HG03354 (cell line): ENCODE data around the gene CELF2.

Experiments used
- ATAC-seq: cut with Tn5 transposase; IDR thresholded peaks from one replicate; pipeline ENCODE4 v1.9.1; 2021; ENCODE audit warnings: mild to moderate bottlenecking; ENCODE audit not compliant: unreplicated experiment, poor library complexity, severe bottlenecking

CELF2 gene

DNA sequence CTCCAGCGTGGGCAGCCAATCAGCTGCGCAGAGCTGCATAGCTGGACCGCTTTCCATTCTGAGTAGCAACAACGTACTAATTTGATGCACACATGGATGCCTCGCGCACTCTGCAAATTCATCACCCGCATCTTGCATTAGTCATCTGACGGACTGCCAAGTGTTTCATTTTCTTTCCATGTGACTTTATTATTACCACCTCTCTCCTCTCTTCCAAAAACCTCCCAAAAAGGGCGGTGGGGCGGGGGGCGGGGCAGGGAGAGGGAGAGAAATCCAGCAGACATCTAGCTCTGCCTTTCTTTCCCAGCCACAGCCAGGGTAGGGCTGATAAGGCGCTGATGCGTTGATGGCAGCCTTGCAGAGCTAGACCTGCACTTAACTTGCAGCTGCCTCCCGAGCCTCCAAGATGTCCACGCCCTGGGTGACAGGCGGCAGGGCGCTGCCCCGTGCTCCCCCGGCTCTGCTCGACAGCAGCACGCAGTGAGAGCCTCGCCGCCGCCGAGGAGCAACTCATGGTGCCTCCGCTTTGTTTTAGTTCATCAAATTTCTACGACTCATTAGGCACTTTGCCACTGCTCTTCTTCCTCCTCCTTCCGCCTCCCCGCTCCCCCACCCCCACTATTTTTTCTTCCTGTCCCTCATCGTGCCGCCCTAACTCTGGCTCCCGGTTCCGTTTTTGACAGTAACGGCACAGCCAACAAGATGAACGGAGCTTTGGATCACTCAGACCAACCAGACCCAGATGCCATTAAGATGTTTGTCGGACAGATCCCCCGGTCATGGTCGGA, 147.3 kb downstream of the CELF2 start:
- ATAC-seq: peak; percentile 26

DNA sequence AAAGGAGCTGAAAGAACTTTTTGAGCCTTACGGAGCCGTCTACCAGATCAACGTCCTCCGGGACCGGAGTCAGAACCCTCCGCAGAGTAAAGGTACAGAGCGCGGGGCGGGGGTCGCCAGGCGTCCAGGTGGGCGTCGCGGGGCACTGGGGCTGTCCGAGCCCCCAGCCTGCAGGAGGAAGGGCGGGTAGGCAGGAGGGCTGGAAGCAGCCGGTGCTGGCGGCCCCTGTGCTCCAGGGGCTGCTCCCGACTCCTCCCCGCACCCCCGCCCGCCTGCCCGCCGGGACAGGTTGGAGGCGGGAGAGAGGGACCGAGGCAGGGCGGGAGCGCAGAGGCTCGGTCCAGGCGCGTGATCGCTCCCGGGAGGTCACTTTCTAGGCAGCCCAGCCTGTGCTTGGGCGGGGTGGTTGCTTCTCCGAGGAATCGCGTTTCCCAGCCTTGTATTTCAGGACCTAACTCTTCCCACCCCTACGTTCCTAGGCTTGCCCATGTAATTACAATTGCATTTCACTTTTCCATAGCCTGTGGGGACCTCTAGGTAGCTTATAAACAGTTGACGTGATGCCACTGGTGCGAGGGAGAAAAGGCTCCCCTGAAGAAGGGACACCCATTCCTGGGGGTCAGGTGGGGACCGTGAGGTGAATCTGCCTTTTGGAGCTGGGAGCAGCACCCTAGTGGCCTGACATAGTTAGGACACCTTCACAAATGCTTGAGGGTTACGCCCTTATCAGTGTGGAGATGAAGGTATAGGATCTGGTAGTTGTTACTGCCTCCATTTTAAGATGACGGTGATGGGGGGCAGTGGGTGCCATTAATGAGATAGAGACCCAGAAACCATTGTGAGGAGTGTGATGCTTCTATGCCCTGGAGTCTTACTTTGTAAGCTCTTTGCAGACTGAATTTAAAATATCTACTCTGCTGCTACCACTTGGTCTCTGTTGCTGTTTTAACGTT, 148.2 kb downstream of the CELF2 start:
- peak; percentile 70 for ATAC-seq

DNA sequence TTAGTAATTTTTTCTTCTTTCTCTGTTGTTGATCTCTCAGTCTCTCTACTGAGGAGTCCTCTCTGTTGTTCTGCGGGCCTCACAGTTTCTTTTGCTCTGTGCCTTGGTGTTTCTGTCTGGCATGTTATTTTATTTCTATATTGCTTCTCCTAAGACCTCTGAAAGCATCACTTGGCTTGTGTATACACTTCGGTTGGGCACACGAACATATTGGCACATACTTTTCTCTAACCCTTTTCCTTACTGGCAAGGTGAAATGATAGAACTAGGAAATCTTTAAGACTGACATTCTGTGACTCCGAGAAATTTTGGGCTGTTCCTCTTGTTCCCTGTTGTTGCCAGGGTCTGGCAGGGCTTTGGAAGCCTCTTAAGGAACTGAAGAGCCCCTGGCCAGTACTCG, 148.9 kb downstream of the CELF2 start:
- no peak for ATAC-seq

DNA sequence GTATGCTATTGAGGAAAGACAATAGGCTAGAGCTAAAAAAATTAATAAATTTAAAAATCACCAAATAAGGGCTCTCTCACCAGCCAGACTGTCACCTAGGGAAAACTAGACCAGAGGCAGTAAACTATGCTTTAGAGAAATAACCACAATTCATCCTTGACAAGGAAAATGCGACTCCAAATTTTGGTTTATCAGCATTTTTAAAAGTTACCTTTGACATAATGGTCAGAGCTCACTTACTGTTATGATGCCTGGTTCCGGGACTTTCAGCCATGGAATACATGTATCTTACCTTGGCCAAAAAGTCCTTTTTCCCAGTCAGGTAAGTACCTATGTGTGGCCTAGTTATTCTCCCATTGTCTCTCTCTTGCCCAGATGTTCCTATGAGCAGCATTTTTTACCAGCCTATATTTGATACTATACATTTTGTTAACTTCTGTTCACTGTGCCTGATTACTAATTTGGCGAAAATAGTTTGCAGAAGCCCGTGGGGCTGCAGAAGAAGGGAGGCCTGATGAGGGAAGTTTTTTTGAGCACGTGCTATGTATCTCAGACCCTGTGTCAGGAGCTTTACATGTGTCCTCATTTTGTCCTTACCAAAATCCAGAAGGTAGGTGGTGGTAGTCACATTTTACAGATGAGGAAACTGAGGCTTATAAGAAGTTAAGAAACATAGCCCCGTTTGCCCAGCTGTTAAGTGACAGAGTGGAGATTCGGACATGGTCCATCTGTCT, 149.7 kb downstream of the CELF2 start:
- no peak for ATAC-seq

DNA sequence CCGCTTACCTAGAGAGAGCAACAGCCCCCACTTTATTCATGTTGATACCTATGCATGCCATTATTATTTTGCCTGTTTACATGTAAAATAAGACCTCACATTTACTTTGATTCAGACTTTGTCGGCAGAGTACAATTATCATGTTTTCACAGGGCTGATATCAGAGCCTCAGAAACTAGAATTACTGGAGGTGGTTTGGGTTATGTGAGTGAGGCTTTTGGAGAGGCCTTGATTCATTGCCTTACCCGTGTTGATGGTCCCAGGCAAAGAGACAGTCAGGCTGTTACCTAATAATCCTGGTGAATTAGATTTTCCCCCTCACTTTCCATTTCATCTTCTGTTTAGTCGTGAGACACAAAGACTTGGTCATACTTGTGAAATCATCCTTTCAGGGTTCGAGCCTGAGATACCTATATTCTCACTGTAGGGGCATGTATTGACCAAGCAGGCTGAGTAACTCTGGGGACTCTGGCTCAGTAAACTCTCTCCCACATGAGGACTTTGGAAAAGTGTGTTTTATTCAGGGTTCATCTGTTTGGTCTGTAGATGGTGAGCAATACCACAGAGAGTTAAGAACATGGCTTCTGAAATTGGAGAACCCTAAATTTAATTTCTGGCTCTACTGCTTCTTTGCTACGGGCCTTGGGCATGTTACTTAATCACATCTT, 150.9 kb downstream of the CELF2 start:
- no peak for ATAC-seq

DNA sequence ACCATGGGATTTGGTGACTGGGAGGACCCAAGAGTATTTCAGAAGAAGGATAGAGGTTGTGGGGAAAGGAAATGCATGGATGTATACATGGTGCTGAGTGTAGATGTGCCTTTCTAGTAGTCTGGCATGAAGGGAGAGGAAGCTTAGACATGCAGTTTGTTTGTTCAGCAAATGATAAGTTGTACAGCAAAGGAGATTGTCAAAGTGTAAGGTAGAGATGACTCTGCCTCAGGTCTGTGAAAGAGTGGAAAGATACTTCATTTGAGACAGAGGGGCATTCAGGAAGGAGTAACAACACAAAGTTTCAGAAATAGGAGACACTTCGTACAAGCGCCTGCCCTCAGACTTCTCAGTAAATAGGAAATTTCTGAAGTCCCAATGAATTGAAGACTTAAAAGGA, 152.3 kb downstream of the CELF2 start:
- ATAC-seq: no peak

DNA sequence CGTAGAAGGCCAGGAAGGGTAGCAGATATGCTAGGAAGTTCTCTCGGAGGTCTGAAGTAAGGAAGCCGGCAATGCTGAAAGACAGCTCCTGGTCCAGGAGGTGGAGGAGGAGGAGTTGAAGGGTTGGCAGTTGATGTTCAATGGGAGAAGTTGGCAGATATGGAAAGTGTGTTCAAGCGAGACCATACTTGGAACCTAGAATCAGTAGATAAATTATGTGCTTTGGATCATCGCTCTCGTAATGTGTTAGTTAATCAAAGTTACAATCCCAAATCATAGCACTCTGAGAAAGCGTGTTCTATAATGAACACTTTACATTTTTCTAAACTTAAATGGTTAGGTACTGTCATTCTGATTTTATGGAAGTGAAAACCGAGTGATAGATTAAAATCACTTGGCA, 152.9 kb downstream of the CELF2 start:
- no peak for ATAC-seq

DNA sequence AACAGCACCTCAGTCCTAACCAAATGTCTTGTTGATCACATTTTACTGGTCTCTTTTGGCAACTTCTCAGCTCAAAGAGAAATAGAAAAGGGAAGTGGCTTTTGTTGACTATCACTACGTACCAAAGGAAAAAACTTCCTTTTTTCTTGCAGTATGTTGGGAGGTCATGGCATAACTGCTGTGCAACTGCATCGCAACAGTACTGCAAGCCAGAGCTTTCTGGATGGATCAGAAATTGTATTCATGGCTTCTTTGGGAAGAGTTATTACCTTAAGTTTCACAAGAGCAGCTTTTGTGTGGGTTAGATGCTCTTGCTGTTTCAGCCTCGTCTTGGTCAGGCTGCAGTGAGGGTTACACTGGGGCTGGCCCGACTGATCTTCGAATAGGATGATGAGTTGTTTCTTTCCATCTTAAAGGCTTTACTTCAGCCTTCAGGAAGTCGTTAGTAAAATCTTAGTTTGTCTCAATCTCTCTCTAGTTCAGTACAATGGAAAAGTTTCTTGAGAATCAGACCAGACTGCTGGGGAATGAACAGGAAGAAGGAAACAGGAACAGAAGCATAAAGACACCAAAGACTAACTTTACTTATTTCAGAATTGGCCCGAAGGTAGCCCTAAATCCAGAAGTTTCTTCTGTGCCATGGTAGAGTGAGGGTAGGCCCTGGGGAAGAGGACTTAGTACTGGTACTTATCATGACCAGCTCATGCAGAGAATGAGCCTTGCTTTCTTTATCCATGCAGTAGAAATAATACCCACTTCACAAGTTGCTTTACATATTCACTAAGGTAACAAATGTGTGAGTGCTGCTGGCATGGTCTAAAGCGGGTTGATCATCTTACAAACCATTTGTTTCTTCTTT, 153.6 kb downstream of the CELF2 start:
- peak; percentile 40 for ATAC-seq

DNA sequence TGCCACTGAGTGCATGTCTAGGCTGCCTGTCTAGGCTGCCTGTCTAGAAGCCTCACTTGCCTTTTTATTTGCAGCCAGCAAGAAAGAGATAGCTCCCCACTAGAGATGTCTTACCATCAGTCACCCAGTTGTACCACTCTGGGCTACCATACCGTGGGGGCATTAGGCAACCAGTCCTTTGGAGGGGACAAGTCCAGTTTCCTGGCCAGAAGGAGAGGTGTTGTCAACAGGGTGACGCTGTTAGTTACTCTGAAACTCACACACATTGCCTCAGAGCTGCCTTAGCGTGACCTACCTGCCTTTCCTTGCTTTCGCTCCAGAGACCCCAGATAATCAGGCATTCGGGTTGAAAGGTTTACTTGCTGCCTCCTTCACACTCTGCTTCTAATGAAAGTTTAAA, 155.4 kb downstream of the CELF2 start:
- ATAC-seq: no peak

DNA sequence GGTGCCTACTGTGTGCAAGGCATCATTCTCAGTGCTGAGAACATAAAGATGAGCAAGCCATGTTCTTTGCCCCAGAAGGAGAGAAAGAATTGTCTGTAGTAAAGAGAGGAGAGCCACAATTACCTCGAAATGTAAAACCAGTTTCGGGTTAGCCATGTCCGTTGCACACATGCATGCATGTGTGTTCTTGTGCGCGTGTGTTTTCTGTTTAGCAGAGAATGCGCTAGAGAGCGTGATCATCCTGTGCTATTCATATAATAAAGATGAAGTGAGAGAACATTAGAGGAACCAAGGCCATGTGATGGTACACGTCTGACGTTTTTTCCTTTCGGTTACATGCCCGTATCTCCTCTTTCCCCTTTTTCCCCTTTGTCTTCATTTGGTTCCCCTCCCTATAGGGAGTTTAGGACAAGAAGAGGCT, 158.2 kb downstream of the CELF2 start:
- peak; percentile 42 for ATAC-seq

DNA sequence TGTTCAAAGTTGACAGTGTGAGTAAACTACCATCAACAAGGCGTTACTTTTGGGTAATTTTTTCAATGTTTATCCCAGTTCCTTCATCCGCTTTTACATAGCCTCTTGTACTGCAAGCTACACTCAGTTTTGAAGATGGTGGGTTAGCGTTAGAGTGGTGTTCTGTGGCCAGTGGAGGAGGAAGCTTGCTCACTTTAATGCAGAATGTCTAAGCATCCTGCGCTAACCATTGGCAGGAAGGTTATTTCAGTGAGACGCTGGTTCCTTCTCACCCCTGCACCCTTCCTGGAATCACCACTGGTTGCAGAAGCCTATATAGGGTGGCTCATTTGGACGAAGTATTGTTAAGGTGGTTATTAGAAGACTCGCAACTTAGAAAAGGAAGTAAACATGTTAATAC, 159.1 kb downstream of the CELF2 start:
- ATAC-seq: no peak

DNA sequence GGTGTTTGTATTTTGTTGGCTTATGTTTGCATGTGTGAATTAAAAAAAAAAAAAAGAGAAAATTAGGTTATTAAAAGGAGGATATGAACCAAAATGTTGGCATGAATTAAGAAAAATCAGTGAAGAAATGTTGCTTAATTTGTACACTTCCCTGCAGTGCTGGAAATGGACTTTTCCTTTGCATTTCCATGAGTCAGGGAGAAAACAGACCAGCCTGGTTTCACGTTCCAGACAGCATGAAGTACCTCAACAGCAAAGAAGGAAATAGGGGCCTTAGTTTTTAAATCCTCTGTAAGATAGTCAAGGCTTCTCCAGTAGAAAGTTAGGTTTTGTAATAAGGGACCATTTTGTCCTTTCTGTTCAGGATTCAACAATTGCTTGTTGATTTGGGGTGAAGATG, 159.7 kb downstream of the CELF2 start:
- ATAC-seq: no peak

DNA sequence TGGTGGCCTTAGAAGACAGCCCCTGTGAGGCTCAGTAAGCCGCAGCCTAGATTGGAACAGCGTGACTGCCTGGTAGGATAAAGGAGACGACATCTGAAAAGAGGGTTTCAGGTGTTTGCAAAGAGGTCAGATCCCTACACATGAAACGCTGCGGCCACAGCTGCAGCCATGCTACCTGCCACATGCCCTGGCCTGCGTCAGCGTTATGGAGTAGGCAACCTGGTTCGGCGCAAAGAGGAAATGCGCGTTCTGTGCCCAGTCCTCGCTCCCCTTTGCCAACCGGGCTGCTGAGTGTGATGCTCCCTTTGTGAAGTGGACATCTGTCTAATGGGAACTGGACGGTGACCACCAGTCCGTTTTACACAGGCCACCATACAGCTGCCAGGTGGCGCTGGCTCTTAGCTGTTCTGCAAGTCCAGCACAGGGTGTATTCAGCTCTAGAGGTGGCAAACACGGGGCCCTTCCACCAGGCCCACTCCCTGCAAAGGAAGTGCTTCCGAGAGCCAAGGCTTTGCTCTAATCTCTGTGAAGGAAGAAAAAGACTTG, 160.3 kb downstream of the CELF2 start:
- no peak for ATAC-seq

DNA sequence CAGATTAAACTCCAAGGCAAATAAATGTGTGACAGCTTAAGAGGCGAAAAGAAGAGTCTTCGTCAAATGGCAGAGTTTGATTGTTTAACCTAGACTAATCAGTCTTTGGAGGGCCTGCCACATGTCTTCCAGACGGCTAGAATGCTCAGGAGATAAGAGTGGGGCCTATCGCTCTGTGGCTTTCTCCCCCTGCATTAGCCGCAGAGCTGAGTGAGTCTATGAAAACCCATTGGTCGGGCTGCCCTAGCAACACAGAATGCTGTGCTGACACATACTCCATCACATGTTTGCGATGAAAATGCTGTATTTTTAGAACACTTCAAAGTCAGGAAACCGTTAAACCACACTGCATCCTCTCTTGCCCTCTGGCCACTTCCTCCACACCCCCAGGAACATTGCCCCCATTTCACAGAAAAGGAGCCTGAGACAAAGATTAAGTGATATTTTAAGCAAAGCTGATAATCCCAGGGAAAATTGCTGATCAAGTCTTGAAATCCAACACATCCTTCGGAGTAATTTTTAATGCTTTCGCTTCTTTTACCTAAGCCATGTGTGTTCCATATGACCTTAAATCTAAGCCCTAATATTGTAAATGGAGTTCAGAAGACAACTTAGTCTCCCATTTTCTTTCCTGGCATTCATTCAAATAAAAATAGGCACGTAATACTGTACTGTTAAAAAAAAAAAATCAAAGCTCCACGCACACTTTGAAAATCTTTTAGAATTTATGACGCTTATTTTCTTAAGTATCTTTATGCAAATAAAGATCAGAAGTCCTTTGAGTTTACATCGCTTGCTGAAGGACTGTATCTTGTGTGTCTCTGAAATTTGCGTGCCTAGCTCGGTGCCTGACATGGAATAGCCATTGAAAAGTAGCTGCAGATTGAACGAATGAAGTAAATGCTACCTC, 161.2 kb downstream of the CELF2 start:
- ATAC-seq: peak; percentile 88

DNA sequence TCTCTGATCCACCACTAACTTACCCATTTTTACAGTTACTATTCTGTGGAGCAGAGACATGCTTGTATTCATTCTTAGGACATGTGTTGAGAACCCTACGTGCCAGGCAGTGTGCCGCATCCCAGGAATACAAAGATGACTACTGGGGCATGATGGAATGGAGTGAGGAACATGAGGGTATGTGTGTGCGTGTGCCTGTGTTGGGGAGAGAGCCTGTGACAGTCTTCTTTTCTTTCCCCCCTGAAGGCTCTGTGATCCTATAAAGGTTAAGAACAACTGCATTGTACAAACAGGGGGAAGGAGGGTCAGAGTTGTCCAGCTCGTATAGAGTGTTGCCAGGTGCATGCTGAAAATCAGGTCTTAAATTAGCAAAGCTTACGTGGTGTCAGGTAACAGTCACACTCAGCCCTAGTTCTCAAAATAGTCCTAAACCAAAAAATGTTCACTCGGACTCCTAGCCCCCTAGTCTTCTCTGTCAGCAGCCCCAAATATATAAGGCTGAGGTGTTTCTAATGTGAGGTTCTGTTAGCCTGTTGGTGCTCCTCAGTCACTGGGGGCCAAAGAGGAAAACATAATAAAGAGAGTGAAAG, 161.9 kb downstream of the CELF2 start:
- ATAC-seq: no peak

DNA sequence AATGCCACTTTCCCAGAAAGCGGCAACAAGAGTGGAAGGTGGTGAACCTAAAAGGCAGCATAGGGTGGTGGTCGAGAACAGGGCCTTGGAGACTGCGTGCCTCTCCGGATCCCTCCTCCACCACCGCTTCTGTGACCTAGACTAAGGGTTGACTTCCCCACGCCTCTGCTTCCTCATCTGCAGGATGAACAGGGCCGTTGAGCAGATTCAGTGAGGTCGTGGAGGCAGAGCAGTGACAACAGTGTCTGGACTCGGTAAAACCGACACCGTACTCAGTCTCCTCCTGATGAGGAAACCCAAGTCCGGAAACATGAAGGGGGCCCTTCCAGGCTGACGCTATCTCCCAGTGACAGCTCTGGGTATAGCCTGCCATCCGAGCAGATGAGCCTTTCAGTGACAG, 162.6 kb downstream of the CELF2 start:
- peak; percentile 28 for ATAC-seq

DNA sequence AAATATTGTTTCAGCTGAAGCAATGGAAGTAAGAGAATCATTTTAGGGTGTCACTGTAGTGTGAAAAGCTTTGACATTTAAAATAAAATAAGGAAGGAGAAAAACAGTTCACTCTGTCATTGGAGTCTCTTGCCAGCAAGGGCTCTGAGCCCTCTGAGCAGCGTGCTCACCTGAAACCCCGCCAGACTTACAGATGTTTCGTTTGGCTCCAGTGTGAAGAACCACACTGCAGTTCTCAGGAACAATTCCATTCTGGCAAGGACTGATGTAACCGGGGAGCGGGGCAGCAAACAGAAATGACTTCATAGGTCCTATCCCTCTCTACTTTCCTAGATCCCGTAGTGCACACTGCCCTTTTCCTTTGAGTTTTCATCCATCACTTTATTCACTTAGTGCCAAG, 164.3 kb downstream of the CELF2 start:
- no peak for ATAC-seq
